Nephron (organoid): ENCODE data around the gene TMEM256.

Source experiments
- H3K27ac Mint-ChIP-seq, 3 experiments: 2 replicates each; pipeline ENCODE4 v1.8.0; 2020; ENCODE audit warnings: mixed read lengths in 3 of 3, mild to moderate bottlenecking in 2 of 3, moderate library complexity in 1 of 3
- H3K27me3 Mint-ChIP-seq: 2 replicates; pipeline ENCODE4 v1.8.0; 2021; ENCODE audit warnings: low read depth, mild to moderate bottlenecking, moderate library complexity, mixed read lengths
- H3K36me3 Mint-ChIP-seq: 2 replicates; pipeline ENCODE4 v1.8.0; 2020; ENCODE audit warnings: low read depth, mixed read lengths
- H3K4me1 Mint-ChIP-seq: 2 replicates; pipeline ENCODE4 v1.8.0; 2020; ENCODE audit warnings: mixed read lengths
- H3K4me3 Mint-ChIP-seq, 3 experiments: 2 replicates each; pipeline ENCODE4 v1.8.0; 2020; ENCODE audit warnings: mild to moderate bottlenecking in 3 of 3, mixed read lengths in 3 of 3, moderate library complexity in 2 of 3
- H3K9me3 Mint-ChIP-seq: 2 replicates; pipeline ENCODE4 v1.8.0; 2020; ENCODE audit warnings: mixed read lengths
- TF ChIP-seq, protein P1 (sequence below), 3 experiments: fragments of 200-600 bp; sonication (generic); IDR thresholded peaks; one replicate each; pipeline ENCODE4 v1.5.0; 2021; ENCODE audit warnings: antibody characterized with exemption in 3 of 3; ENCODE audit not compliant: unreplicated experiment in 3 of 3

The TMEM256 gene

GRCh38 chr17:7398612-7399011 is 5.3 kb downstream of the TMEM256 start:
- H3K4me3 Mint-ChIP-seq = peak overlapping the region in 2 of 3 experiments; percentile 26 to 55
- peak overlapping the region in 1 of 3 experiments; percentile 21 for H3K27ac Mint-ChIP-seq
- no peaks in the 10 kb centered on the region for H3K27me3 Mint-ChIP-seq
- no peaks in the 10 kb centered on the region for H3K9me3 Mint-ChIP-seq
- H3K4me1 Mint-ChIP-seq = peaks cover 10% of the 10 kb centered on the region
- TF ChIP-seq, protein P1, sequence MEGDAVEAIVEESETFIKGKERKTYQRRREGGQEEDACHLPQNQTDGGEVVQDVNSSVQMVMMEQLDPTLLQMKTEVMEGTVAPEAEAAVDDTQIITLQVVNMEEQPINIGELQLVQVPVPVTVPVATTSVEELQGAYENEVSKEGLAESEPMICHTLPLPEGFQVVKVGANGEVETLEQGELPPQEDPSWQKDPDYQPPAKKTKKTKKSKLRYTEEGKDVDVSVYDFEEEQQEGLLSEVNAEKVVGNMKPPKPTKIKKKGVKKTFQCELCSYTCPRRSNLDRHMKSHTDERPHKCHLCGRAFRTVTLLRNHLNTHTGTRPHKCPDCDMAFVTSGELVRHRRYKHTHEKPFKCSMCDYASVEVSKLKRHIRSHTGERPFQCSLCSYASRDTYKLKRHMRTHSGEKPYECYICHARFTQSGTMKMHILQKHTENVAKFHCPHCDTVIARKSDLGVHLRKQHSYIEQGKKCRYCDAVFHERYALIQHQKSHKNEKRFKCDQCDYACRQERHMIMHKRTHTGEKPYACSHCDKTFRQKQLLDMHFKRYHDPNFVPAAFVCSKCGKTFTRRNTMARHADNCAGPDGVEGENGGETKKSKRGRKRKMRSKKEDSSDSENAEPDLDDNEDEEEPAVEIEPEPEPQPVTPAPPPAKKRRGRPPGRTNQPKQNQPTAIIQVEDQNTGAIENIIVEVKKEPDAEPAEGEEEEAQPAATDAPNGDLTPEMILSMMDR (IDR thresholded peaks at IDR 0.05; ENCODE audit: unreplicated experiment in 3 of 3) = no peak
- peaks cover 8% of the 10 kb centered on the region for H3K36me3 Mint-ChIP-seq

DNA sequence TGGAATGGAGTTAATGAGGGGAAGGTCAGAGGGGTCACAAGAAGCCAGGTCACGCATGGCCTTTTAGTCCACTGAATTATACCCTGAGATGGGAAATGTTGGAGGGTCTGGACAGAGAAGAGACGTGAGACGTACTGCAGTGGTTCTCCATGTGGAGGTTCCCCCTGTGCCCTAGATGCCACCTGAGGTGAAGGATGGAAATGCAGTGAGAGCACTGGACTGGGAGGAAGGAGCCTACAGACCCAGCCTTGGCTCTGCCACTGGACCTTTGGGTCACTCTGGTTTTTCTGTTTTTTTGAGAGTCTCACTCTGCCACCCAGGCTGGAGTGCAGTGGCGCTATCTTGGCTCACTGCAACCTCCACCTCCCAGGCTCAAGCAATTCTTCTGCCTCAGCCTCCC is 7.8 kb downstream of the TMEM256 start:
- Mint-ChIP-seq H3K4me1 (peaks cover 6% of the 10 kb centered on the region), H3K4me3 (peak overlapping the region; percentile 2 to 31 (median 29)), H3K9me3 (no peaks in the 10 kb centered on the region), H3K27me3 (no peaks in the 10 kb centered on the region), H3K36me3 (peaks cover 10% of the 10 kb centered on the region), H3K27ac (peak overlapping the region in 1 of 3 experiments; percentile 47)
- TF ChIP-seq, protein P1 (IDR thresholded peaks at IDR 0.05; ENCODE audit: unreplicated experiment in 3 of 3) = no peak

GRCh38 chr17:7394452-7395191 is 9.3 kb downstream of the TMEM256 start, which contains the start of gene PLSCR3:
Gene PLSCR3, minus strand, starts transcription at chr17:7394525. Its CDS starts 415 bp downstream, at chr17:7394110.
- Mint-ChIP-seq H3K36me3 (peaks cover 19% of the 10 kb centered on the region), H3K4me1 (peaks cover 6% of the 10 kb centered on the region), H3K4me3 (peak within 1 kb of the TSS; percentile 97 to 98 (median 97)), H3K9me3 (no peaks in the 10 kb centered on the region), H3K27ac (peak within 1 kb of the TSS; percentile 90 to 96 (median 93)), H3K27me3 (no peaks in the 10 kb centered on the region)
- TF ChIP-seq, protein P1 (IDR thresholded peaks at IDR 0.05; ENCODE audit: unreplicated experiment in 3 of 3) = peak; percentile 65 to 70 (median 69)

GRCh38 chr17:7393613-7394451 is 10.1 kb downstream of the TMEM256 start:
- H3K4me3 Mint-ChIP-seq = peak overlapping the region; percentile 91 to 92 (median 91)
- no peaks in the 10 kb centered on the region for H3K9me3 Mint-ChIP-seq
- H3K4me1 Mint-ChIP-seq = peaks cover 6% of the 10 kb centered on the region
- TF ChIP-seq, protein P1 (IDR thresholded peaks at IDR 0.05; ENCODE audit: unreplicated experiment in 3 of 3) = no peak
- H3K27me3 Mint-ChIP-seq = no peaks in the 10 kb centered on the region
- H3K36me3 Mint-ChIP-seq = peaks cover 24% of the 10 kb centered on the region
- H3K27ac Mint-ChIP-seq = peak overlapping the region in 2 of 3 experiments; percentile 57 to 64

DNA sequence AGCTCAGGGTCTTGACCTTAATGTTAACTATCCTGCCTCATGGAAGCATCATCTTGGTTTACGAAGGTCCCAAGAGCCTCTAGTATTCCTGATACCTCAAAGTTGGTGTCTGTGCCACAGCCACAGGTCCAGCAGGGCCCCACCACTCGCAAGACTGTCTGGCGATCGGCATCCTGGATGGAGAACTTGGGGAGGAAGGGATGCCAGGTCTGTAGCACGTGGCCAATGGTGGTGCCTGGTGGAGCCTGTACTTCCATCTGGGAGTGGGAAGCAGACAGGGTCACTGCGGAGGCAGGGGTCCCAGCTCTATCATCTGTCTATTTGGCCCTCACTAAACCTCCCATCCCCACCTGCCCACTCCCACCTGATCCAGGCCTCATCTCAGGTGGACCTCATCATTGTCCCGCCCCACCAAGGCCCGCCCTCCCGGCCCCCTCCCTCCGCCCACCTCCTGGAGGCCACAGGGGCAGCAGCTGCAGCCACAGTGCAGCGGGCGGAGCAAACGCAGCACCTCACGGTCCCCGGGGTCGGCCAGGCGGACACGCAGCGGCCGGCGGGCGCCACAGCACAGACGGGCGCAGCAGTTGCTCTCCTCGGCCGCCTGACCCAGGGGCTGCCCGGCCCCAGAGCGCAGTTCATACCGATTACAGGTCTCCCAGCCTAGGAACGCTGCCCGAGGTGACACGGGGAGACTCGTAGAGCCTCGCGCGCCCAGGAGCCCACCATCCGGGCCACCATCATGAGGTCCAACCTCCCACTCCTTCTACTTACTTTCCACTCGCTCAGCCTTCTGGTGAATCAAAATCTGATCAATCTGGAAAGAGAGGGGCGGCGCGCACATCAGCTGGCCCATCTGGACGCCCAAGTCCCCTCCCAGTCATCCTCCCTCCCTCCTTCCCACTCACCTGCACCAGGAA is 10.9 kb downstream of the TMEM256 start:
- TF ChIP-seq, protein P1 (IDR thresholded peaks at IDR 0.05; ENCODE audit: unreplicated experiment in 3 of 3) = no peak
- Mint-ChIP-seq H3K36me3 (peaks cover 27% of the 10 kb centered on the region), H3K27me3 (no peaks in the 10 kb centered on the region), H3K9me3 (no peaks in the 10 kb centered on the region), H3K4me1 (peaks cover 6% of the 10 kb centered on the region), H3K4me3 (peak overlapping the region; percentile 80 to 92 (median 91)), H3K27ac (no peak overlapping the region)
